ELF-1 (cell line): Measurements from ENCODE around the gene WARS2.
A peak's percentile ranks its signal among the peaks of the same experiment; 100 is the strongest.

Source experiments
- DNase-seq: peaks from one replicate; pipeline ENCODE4 v3.0.0-alpha.2; 2016; ENCODE audit warnings: low read depth, low spot score

Gene WARS2

GRCh38 chr1:119027759-119028158 is 112.7 kb downstream of the WARS2 start:
- DNase-seq: no peak

DNA sequence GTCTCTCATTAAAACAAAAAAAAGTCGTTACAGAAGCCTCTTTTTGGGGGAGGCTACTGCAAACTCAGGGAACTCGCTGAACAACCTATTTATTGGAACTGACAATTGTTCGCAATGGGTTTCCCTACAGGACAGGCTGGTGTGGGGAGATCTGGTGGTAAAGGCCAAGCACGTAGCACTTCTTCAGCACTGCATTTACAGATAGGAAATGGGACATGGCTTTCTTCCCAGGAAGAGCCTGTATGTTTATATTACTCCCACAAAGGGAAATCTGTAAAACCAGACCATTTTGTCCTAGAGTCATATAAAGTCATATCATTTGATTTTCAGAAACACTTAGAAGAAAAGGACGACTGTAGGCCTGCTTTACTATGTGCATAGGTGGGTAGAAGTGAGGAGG is 113.5 kb downstream of the WARS2 start:
- DNase-seq: no peak

DNA sequence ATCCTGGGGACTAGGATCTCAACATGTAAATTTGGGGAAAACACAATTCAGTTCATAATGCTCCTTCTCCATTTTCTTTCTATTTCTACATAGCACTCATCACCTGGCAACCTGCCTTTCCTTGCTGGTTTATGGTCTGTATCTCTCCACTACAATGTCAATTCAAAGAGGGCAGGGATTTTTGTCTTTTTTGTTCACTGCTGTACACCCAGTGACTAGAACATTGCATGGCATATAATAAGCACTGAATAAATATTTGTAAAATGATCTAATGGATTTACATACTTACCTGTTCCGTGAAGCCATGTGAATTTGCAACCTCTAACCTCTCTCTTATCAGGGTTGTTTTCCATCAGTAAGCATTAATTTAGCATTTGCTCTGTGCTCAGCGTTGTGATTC is 124.9 kb downstream of the WARS2 start:
- DNase-seq: no peak

DNA sequence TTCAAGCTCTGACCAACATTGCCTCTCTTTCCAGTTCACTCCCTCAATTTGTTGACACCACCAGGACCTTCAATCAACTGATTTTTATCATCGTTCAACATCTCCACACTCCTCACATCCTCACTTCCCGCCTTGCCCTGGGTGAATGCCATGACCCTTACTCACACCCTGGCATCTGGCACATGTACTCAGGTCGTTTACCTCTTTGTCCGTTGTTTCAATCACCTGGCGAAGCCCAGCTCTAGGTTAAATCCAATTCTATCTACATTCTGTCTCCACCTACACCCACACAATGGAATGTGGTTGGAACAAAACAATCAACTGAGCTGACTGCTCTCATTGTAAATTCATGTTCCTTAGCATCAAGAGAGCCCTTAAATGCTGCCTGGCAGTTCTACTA is 128.1 kb downstream of the WARS2 start:
- DNase-seq: no peak

DNA sequence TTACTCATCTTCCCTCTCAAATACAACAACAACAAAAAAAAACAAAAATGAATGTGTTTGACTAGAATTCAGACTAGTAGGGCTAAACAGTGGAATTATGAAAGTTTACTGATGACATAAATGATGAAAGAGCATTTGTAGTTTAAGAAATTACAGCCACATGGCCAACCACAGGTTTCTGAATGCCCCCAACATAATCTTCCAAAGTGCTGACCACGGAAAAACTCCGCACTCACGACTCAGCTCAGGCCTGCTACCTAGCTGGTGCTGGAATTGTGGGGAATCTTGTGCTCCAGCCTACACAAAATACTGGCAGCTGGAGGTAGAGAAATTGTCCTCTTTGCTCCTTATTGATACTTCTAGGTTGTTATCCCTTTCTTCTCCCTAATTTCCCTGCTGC is 128.7 kb downstream of the WARS2 start:
- no peak for DNase-seq

GRCh38 chr1:119011116-119011515 is 129.3 kb downstream of the WARS2 start:
- no peak for DNase-seq

GRCh38 chr1:119010201-119010600 is 130.3 kb downstream of the WARS2 start:
- no peak for DNase-seq

DNA sequence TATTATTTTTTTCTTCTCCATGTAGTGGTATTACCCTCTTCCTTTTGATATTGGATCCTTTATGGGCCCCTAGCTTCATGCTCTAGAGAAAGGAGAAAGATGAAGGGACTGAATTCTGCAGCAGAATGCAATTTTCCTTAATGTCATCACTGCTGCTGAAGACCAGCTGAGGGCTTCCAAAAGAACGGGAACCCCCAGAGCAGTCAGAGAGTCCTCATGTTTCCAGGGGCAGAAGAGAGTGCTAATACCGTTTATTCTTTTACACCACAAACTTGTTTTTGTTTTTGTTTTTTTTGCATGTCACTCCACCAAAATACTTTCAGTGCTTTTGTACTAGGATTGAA is 131.2 kb downstream of the WARS2 start:
- no peak for DNase-seq

- peak; percentile 75 for DNase-seq
Measured at GRCh38 chr1:119008483-119009311, 131.8 kb downstream of the WARS2 start.

GRCh38 chr1:119007670-119008482 is 132.6 kb downstream of the WARS2 start:
- DNase-seq: peak; percentile 51

DNA sequence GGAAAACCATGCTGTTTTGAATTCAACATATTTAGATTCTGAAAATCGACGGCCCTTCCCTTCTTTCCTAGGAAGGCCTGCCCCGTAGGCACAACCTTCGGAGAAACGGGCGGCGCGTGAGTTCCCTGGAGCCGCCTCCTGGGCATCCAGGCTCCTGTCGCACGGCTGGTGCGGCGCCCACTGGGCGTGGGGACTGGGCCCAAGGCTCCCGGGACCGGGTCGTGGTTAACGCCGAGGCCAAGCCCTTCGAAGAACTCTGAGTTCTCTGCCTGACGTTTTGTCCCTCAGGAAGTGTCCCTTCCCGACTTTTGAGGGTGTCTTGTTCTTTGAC is 133.1 kb downstream of the WARS2 start:
- DNase-seq: no peak

- DNase-seq: peak; percentile 47
Measured at GRCh38 chr1:119006406-119007279, 133.8 kb downstream of the WARS2 start.

- DNase-seq: no peak
Measured at GRCh38 chr1:119005724-119006405, 134.6 kb downstream of the WARS2 start.

DNA sequence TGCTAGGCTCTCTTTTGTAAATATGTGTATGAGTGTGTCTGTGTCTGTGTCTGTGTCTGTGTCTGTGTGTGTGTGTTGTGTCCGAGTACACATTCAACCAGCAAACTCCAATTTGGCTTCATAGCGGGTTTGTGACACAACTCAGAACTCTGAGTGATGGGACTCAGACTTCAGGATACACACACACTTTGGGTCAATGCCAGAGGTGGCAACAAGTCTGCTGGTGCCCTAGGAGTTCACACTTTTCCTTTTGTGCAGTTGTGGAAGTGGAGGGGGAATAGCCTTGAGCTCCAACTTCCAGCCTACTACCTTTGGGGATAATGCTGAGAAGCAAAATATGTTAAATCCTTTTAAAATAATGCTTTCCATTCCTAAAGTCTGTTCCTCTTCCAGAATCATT is 135.7 kb downstream of the WARS2 start:
- DNase-seq: no peak

- DNase-seq: no peak
Measured at GRCh38 chr1:119004129-119004527, 136.3 kb downstream of the WARS2 start.

- no peak for DNase-seq
Measured at GRCh38 chr1:119003413-119004128, 136.9 kb downstream of the WARS2 start.

DNA sequence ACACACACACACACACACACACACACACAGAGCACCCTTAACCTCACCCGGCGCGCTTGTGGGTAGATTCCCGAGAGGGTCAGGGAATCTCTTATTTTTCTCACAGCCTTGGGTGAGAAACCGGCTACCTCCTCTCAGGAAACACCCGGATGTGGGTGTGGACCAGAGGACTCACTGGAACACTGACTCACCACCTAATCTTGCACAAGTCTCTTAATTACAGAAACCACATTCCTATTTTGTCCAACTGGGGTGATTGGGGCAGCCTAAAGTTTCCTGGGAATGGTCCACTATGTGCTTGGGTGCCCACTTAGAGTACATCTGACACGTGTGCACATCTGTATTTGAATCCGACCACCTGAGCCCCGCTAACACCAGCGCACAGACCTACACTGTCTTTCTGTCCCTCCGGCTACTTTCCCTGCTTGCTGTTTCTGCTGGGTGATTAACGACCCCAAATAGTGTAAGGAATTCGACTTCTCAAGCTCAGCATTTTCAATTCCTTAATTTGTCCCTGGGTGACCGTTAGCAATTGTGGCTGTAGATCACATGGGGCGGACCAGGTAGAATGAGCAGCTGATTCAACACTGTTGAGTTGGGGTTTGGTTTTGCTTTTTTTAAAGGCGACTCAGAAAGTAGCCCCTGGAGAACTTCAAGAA is 138.3 kb downstream of the WARS2 start:
- DNase-seq: no peak

GRCh38 chr1:119001181-119002027 is 139.0 kb downstream of the WARS2 start:
- DNase-seq: no peak

DNA sequence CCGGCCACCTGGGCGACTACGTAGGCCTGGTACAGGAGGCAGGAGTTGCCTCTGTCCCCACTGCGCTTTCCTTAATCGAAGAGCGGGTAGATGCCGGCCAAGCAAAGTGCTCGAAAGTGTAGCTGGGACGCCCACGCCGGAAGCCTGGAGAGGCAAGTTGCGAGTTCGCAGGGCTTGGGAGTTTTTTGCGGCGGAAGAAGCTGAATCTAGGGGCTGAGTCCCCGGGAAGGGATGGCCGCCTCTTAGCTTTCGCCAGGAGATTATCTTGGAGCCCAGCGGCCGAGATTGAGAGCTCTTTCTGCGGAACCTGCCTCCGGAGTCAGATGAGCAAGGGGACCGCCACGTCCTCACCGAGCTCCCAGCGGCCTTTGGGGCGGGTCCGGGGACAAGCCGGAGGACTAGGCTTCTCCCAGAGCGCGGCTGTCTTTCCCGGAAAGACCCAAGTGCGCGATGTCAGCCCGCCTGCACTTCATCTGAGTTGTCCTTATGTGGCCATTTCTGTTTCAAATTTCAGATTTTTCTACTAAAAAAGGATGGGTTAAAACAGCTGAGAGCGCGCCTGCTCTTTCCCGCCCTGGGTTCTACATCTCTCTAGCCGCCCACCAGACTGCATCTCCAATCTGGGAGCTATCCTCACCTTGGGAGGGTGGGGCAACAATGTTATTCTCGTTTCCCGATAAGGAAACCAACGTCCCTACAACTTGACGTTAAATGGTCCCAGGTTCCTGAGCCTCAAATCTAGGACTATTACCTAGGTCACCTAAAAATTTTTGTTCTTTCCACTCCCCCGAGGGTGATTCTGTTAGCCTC is 139.9 kb downstream of the WARS2 start:
- peak; percentile 57 for DNase-seq
